SU-DHL-6 (cell line): Measurements from ENCODE around the gene UBTF.

ENCODE experiments used
- CTCF ChIP-seq: fragments of 200-600 bp; sonication (generic); IDR thresholded peaks from one replicate; pipeline ENCODE4 v1.5.1; 2017; ENCODE audit warnings: antibody characterized with exemption, mild to moderate bottlenecking, low read length, moderate library complexity; ENCODE audit not compliant: insufficient read depth, poor library complexity, severe bottlenecking
- EZH2phosphoT487 ChIP-seq: fragments of 200-600 bp; sonication (generic), shearing (Covaris generic); conservative IDR thresholded peaks from 2 replicates; pipeline ENCODE4 v1.6.1; 2018; ENCODE audit warnings: mild to moderate bottlenecking, antibody characterized with exemption, low read length, moderate library complexity, mixed read lengths

DNA sequence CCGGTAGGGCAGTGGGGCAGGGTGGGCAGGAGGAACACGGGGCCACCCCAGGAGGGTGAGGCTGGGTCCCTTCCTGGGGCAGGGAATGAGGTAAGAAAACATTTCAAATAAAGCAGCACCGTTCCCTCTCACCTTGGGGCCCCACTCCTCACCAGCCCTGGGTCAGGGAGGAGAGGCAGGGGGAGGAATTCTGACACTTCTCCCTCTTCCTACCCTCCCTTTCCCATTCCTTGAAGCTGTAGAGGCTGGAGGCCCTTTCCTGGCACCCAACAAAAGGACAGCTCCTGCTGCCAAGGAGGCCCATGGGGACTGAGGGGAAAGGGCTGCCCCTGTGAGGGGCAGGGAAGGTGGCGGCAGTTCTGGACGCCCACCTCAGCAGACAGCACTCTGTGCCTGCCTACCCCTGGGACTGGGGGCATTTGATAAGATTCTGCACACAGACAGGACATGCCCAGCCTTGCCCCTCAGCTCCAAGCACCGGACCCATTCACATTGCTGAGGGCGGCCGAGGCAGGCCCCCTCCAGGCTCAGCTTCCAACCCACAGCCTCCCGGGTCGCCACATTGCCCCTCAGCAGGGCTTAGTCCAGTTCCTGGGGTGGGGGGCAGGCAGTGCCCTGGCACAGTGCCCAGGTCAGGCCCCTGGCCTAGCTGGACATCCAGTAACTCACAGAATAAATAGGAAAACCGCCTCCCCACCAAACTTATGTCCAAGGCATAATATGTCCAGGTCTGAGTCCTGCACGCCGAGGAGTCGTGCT, 26.0 kb downstream of the UBTF start:
- TF ChIP-seq CTCF (no peak), EZH2phosphoT487 (no peak)
